Astrocyte of the cerebellum (primary cell): Measurements from ENCODE around the gene PRDM12.

Source experiments
- DNase-seq: peaks from one replicate; pipeline ENCODE4 v3.0.0-alpha.2; 2011; ENCODE audit warnings: low read depth
- H3K4me3 ChIP-seq: 2 replicates; pipeline ENCODE4 v1.5.1; 2011; ENCODE audit warnings: mild to moderate bottlenecking, low read depth, low read length, moderate library complexity
- in situ Hi-C: cut with HindIII; loops from 2 replicates; pipeline ENCODE4 v1.10.0; 2017; ENCODE audit warnings: low sequenced_read_pairs
- TF ChIP-seq, protein P1 (sequence below): IDR thresholded peaks from 2 replicates; pipeline ENCODE4 v1.5.1; 2012; ENCODE audit warnings: low read length, low read depth, moderate library complexity, mild to moderate bottlenecking; ENCODE audit errors: missing control alignments

PRDM12 gene

DNA sequence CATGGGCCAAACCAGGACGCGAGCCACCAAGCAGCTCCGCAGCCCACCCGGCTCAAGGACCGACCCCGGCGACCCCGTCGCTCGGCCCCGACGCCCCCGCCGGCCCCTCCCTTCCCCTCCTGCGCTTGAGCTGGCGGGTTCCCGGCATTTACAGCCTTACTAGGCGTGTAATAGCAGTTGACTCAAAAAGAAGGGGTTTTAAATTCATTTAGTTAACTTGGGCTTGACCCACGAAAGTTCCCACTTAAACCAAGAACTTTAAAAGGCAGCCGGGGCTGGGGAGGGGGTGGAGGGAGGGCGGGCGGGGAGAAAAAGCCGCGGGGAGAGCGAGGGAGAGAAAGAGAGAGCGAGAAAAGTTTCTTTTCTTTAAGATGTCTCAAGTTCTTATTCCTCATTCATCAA lies 636 bp downstream of the PRDM12 start:
- TF ChIP-seq, protein P1, sequence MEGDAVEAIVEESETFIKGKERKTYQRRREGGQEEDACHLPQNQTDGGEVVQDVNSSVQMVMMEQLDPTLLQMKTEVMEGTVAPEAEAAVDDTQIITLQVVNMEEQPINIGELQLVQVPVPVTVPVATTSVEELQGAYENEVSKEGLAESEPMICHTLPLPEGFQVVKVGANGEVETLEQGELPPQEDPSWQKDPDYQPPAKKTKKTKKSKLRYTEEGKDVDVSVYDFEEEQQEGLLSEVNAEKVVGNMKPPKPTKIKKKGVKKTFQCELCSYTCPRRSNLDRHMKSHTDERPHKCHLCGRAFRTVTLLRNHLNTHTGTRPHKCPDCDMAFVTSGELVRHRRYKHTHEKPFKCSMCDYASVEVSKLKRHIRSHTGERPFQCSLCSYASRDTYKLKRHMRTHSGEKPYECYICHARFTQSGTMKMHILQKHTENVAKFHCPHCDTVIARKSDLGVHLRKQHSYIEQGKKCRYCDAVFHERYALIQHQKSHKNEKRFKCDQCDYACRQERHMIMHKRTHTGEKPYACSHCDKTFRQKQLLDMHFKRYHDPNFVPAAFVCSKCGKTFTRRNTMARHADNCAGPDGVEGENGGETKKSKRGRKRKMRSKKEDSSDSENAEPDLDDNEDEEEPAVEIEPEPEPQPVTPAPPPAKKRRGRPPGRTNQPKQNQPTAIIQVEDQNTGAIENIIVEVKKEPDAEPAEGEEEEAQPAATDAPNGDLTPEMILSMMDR, result no peak
- H3K4me3 ChIP-seq, result no peak overlapping the region
- in situ Hi-C loops, result loop anchor here (5.0 kb wide), 1 partner anchor 38 kb away; no protein-coding TSS in a partner anchor
- no peak for DNase-seq

DNA sequence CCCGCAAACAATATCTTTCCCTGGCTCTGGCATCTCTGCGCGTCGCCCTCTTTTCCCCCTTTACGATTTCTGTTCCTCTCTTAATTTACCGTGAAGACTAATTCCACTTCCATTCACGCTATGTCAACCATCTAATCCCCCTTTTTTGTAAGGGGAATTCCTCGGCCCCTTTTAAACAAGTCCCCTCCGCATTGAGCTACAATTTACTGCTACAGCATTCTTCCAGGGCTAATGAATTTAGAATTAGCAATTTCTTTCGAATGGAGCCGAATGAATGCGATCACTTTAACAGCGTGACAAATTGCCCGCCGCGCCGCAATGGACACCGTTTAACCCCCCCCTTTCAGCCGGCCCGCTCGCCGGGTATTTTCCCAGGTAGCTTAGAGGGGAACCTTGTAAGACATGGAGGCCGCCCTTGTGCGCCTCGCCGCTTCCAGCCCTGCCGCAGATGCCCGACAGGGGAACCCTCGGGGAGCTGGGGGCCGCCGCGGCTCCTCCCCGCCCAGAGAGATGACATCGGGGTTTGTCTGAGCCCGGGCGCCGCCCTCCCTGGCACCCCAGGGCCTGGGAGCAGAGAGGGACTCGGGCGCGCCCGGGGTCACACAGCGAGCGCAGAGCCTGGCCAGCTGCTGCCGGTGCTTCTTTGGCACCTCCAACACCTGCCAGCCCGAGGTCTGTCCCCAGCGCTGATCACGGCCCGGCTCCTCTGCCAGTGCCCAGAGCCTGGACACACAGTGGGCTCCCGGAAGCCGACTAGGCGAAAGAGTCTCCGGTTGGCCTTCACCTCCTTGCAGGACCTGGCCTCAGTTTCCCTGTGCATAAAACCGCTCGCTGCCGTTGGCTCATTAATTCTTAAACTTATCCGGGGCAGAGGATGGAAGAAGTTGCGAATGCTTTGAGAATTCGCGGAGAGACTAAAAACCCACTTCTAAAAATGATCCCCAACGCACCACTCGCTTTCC lies 1.3 kb downstream of the PRDM12 start:
- in situ Hi-C loops, result loop anchor here (5.0 kb wide), 1 partner anchor 38 kb away; no protein-coding TSS in a partner anchor
- no peak for DNase-seq
- TF ChIP-seq, protein P1, result no peak
- no peak overlapping the region for H3K4me3 ChIP-seq

DNA sequence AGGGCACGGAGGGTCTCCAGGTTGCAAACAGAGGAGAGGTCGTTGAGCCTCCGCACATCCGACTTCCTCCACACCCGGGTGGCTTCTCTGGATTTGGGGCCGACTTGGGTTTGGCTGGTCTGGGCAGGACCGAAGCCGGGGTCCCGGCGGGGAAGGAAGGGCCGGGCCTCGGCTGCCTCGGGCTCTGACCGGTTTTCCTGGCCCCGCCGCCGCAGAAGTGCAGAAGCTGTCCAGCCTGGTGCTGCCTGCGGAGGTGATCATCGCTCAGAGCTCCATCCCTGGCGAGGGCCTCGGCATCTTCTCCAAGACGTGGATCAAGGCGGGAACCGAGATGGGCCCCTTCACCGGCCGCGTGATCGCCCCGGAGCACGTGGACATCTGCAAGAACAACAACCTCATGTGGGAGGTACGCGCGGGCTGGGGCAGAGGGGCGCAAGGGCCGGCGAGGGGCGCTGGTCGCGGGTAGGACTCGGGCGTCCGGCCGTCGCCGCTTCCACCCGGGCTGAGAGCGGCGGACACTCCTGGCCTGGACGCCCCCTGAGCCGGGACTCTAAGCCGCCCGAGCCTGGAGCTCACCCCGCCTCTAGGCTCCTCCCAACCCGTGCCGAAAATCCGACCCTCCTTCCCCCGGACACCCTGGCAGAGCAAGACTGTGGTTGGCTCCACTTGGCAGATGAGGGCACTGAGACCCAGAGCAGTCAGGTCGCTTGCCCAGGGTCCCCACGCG lies 2.2 kb downstream of the PRDM12 start:
- in situ Hi-C loops, result loop anchor here (5.0 kb wide), 1 partner anchor 39 kb away; no protein-coding TSS in a partner anchor
- TF ChIP-seq, protein P1, result no peak
- DNase-seq, result no peak
- no peak overlapping the region for H3K4me3 ChIP-seq

DNA sequence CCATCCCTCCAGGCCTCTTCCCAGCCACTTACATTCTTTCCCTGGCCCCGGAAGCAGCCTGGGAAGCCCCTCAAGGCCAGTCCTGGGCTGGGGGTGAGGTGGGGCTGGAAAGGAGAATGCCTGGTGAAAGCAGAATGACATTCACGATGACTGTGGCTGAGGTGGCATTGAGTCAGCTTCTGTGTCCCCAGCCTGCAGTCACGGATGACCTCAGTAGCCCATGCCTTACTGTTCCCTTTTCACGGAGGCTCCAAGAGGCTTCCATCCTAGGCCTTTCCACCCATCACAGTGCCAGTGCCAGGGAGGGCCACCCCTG lies 2.7 kb downstream of the PRDM12 start:
- in situ Hi-C loops, result loop anchor here (5.0 kb wide), 1 partner anchor 40 kb away; no protein-coding TSS in a partner anchor
- TF ChIP-seq, protein P1, result no peak
- DNase-seq, result no peak
- H3K4me3 ChIP-seq, result no peak overlapping the region

DNA sequence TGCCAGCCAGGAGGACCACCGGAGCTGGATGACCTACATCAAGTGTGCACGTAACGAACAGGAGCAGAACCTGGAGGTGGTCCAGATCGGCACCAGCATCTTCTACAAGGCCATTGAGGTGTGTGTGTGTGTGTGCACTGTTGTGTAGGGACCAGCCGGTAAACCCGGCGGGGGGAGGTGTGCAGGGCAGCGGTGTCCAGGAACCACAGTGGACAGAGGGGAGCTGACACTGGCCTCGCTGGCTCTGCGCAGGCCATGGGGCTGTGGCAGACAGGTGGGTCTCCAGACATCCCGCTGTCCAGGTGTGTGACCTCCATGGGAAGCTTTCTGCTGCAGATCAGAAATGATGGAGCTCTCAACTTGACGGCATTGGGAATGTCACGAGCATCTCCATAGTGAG lies 3.8 kb downstream of the PRDM12 start:
- H3K4me3 ChIP-seq, result no peak overlapping the region
- in situ Hi-C loops, result loop anchor here (5.0 kb wide), 1 partner anchor 41 kb away; no protein-coding TSS in a partner anchor
- TF ChIP-seq, protein P1, result no peak
- DNase-seq, result no peak

DNA sequence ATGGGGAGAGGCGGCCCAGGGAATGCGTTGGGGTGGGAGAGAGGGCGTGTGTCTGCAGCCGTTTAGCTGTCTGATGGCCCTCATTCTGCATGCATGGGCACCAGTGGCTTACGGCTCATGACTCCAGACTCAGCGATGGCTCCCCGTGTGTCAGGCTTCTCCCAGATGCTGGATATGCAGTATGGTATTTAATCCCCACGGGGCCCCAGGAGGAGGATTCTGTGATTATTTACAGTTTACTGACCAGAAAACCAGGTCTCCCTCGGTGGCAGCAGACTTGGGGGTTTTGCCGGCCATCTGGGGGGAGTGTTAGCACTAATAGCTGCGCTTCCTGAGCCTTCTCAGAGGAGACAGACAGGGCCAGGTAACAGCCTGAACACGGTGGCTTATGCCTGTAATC lies 4.3 kb downstream of the PRDM12 start:
- H3K4me3 ChIP-seq, result no peak overlapping the region
- in situ Hi-C loops, result loop anchor here (5.0 kb wide), 1 partner anchor 41 kb away; no protein-coding TSS in a partner anchor
- no peak for DNase-seq
- TF ChIP-seq, protein P1, result no peak
